GM10266 (cell line): Measurements from ENCODE around the gene DSC1.

ENCODE experiments used
- DNase-seq: peaks from one replicate; pipeline ENCODE4 v3.0.0; 2012; ENCODE audit errors: extremely low spot score
- TF ChIP-seq, protein P1 (sequence below): IDR thresholded peaks from 2 replicates; pipeline ENCODE4 v1.5.1; 2012; ENCODE audit warnings: mild to moderate bottlenecking, low read depth; ENCODE audit not compliant: control insufficient read depth, insufficient read depth; ENCODE audit errors: missing control alignments

DSC1 gene

DNA sequence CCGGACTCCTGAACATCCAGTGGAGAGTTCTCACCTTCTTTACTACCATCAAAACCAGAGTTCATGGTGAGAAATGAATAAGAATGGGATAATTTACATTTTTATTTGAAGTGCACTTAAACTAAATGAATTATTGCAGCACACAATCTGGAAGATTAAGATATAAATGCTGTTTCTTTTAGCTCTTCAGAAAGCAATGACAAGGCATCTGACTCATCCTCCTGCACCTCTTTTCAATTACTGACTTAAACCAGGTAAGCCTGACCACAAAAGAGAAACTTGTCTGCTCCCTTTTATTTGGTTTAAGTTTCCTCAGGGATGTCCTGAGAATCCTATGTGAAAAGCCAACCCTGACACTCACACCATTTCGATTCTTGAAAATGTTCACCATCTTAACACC is 59.7 kb downstream of the DSC1 start:
- no peak for DNase-seq
- TF ChIP-seq, protein P1, sequence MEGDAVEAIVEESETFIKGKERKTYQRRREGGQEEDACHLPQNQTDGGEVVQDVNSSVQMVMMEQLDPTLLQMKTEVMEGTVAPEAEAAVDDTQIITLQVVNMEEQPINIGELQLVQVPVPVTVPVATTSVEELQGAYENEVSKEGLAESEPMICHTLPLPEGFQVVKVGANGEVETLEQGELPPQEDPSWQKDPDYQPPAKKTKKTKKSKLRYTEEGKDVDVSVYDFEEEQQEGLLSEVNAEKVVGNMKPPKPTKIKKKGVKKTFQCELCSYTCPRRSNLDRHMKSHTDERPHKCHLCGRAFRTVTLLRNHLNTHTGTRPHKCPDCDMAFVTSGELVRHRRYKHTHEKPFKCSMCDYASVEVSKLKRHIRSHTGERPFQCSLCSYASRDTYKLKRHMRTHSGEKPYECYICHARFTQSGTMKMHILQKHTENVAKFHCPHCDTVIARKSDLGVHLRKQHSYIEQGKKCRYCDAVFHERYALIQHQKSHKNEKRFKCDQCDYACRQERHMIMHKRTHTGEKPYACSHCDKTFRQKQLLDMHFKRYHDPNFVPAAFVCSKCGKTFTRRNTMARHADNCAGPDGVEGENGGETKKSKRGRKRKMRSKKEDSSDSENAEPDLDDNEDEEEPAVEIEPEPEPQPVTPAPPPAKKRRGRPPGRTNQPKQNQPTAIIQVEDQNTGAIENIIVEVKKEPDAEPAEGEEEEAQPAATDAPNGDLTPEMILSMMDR, result no peak

- TF ChIP-seq, protein P1, result no peak
- peak; percentile 42 for DNase-seq
These were observed 60.5 kb downstream of the DSC1 start, which contains the start of gene DSC2 for GRCh38 chr18:31102025-31102684. TSS of gene DSC2 (minus strand) at chr18:31102421. CDS start at chr18:31101971, 450 bp downstream.

- TF ChIP-seq, protein P1, result peak; percentile 26
- DNase-seq, result peak; percentile 81
These were observed 61.3 kb downstream of the DSC1 start for GRCh38 chr18:31101183-31102024.

DNA sequence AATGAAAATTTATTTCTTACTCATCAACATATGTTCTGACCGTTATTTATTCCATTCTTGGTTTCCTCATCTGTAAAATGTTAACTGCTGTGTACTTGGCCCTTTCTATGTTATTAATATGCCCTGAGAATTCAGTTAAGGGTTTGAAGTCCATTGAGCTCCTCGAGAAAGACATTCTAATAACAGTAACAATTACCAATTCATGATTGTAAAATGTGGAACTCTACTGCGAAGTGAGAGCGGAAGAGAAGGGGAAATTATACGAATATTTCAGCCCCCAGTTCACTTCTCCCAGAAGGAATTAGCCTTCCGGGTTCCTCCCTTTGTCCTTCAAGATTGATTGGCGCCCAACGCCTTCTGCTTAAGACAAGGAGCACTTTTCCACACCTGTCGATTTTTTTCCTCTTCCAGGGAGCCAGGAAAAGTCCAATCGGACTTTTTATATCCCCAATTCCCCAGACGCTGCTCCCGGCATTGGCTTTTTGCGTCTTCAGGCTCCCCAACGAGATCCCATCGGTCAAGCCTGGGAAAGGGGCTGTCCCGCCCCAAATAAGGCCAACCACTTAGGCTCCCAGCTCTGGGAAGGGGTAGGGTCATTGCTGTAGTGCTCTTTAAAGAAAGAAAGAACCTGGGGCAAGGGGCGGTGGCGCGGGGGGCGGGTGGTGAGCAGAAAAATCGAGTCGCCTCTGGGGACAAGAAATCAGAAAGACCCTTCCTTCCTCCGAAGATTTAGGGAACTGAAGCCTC is 62.0 kb downstream of the DSC1 start:
- DNase-seq, result no peak
- TF ChIP-seq, protein P1, result no peak

- DNase-seq, result peak; percentile 32
- TF ChIP-seq, protein P1, result no peak
These were observed 63.0 kb downstream of the DSC1 start for GRCh38 chr18:31099450-31100230.

- no peak for DNase-seq
- TF ChIP-seq, protein P1, result no peak
These were observed 63.8 kb downstream of the DSC1 start for GRCh38 chr18:31098878-31099277.
